A673 (cell line): Measurements from ENCODE around the gene HNRNPDL.

Experiments used
- EZH2 ChIP-seq: fragments of 200-600 bp; sonication (generic); IDR thresholded peaks from 2 replicates; pipeline ENCODE4 v1.6.1; 2017; ENCODE audit warnings: borderline replicate concordance, low read depth, mild to moderate bottlenecking, mixed read lengths, antibody characterized with exemption, low read length; ENCODE audit not compliant: poor library complexity, severe bottlenecking
- TF ChIP-seq, protein P1 (sequence below): fragments of 300-800, 200-600 bp; sonication (generic); conservative IDR thresholded peaks from 2 replicates; pipeline ENCODE4 v1.5.1; 2017; ENCODE audit warnings: low read depth, mild to moderate bottlenecking, antibody characterized with exemption, low read length, moderate library complexity, mixed read lengths

GRCh38 chr4:82380344-82380743 is 49.9 kb downstream of the HNRNPDL start:
- TF ChIP-seq, protein P1, sequence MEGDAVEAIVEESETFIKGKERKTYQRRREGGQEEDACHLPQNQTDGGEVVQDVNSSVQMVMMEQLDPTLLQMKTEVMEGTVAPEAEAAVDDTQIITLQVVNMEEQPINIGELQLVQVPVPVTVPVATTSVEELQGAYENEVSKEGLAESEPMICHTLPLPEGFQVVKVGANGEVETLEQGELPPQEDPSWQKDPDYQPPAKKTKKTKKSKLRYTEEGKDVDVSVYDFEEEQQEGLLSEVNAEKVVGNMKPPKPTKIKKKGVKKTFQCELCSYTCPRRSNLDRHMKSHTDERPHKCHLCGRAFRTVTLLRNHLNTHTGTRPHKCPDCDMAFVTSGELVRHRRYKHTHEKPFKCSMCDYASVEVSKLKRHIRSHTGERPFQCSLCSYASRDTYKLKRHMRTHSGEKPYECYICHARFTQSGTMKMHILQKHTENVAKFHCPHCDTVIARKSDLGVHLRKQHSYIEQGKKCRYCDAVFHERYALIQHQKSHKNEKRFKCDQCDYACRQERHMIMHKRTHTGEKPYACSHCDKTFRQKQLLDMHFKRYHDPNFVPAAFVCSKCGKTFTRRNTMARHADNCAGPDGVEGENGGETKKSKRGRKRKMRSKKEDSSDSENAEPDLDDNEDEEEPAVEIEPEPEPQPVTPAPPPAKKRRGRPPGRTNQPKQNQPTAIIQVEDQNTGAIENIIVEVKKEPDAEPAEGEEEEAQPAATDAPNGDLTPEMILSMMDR, result no peak
- no peak for TF ChIP-seq EZH2
